Nephron progenitor cell (in vitro differentiated cells): ENCODE data around the gene LRPAP1.

Experiments used
- DNase-seq: peaks from one replicate; pipeline ENCODE4 v3.0.0; 2021
- H3K27ac Mint-ChIP-seq: 2 replicates; pipeline ENCODE4 v1.8.0; 2021; ENCODE audit warnings: mild to moderate bottlenecking, moderate library complexity, mixed read lengths
- H3K27me3 Mint-ChIP-seq: 2 replicates; pipeline ENCODE4 v1.8.0; 2021; ENCODE audit warnings: mild to moderate bottlenecking, low read depth, mixed read lengths; ENCODE audit not compliant: poor library complexity
- H3K36me3 Mint-ChIP-seq: 2 replicates; pipeline ENCODE4 v1.8.0; 2021; ENCODE audit warnings: low read depth, mixed read lengths
- H3K4me1 Mint-ChIP-seq: 2 replicates; pipeline ENCODE4 v1.8.0; 2021; ENCODE audit warnings: mixed read lengths
- H3K4me3 Mint-ChIP-seq: 2 replicates; pipeline ENCODE4 v1.8.0; 2021; ENCODE audit warnings: mild to moderate bottlenecking, moderate library complexity, mixed read lengths
- H3K9me3 Mint-ChIP-seq: 2 replicates; pipeline ENCODE4 v1.8.0; 2021; ENCODE audit warnings: mild to moderate bottlenecking, moderate library complexity, mixed read lengths
- TF ChIP-seq, protein P1 (sequence below): fragments of 200-600 bp; sonication (generic); IDR thresholded peaks from 2 replicates; pipeline ENCODE4 v1.5.0; 2021; ENCODE audit warnings: antibody characterized with exemption

The LRPAP1 gene

GRCh38 chr4:3473181-3473950 is 58.9 kb downstream of the LRPAP1 start:
- H3K4me3 Mint-ChIP-seq, result no peak overlapping the region

GRCh38 chr4:3472411-3473141 is 59.6 kb downstream of the LRPAP1 start:
- no peak for DNase-seq
- TF ChIP-seq, protein P1, sequence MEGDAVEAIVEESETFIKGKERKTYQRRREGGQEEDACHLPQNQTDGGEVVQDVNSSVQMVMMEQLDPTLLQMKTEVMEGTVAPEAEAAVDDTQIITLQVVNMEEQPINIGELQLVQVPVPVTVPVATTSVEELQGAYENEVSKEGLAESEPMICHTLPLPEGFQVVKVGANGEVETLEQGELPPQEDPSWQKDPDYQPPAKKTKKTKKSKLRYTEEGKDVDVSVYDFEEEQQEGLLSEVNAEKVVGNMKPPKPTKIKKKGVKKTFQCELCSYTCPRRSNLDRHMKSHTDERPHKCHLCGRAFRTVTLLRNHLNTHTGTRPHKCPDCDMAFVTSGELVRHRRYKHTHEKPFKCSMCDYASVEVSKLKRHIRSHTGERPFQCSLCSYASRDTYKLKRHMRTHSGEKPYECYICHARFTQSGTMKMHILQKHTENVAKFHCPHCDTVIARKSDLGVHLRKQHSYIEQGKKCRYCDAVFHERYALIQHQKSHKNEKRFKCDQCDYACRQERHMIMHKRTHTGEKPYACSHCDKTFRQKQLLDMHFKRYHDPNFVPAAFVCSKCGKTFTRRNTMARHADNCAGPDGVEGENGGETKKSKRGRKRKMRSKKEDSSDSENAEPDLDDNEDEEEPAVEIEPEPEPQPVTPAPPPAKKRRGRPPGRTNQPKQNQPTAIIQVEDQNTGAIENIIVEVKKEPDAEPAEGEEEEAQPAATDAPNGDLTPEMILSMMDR, result no peak
- Mint-ChIP-seq H3K4me3 (no peak overlapping the region), H3K27ac (no peak overlapping the region), H3K27me3 (peaks cover 13% of the 10 kb centered on the region), H3K4me1 (peaks cover 13% of the 10 kb centered on the region), H3K9me3 (no peaks in the 10 kb centered on the region), H3K36me3 (no peaks in the 10 kb centered on the region)

More at GRCh38 chr4:3473181-3473950, 58.9 kb downstream of the LRPAP1 start:
- peaks cover 13% of the 10 kb centered on the region for H3K4me1 Mint-ChIP-seq
- H3K27me3 Mint-ChIP-seq, result peaks cover 13% of the 10 kb centered on the region
- H3K27ac Mint-ChIP-seq, result no peak overlapping the region
- DNase-seq, result peak; percentile 13
- TF ChIP-seq, protein P1, result no peak
- no peaks in the 10 kb centered on the region for H3K9me3 Mint-ChIP-seq
- no peaks in the 10 kb centered on the region for H3K36me3 Mint-ChIP-seq

GRCh38 chr4:3471886-3472285 is 60.3 kb downstream of the LRPAP1 start:
- Mint-ChIP-seq H3K9me3 (no peaks in the 10 kb centered on the region), H3K4me1 (peaks cover 13% of the 10 kb centered on the region), H3K4me3 (no peak overlapping the region), H3K27ac (no peak overlapping the region), H3K36me3 (no peaks in the 10 kb centered on the region), H3K27me3 (peaks cover 13% of the 10 kb centered on the region)
- peak; percentile 9 for DNase-seq
- TF ChIP-seq, protein P1, result no peak

- DNase-seq, result peak; percentile 3
- peaks cover 10% of the 10 kb centered on the region for H3K27me3 Mint-ChIP-seq
- no peak overlapping the region for H3K27ac Mint-ChIP-seq
- TF ChIP-seq, protein P1, result no peak
- no peaks in the 10 kb centered on the region for H3K9me3 Mint-ChIP-seq
- H3K4me3 Mint-ChIP-seq, result no peak overlapping the region
- no peaks in the 10 kb centered on the region for H3K36me3 Mint-ChIP-seq
- H3K4me1 Mint-ChIP-seq, result peaks cover 17% of the 10 kb centered on the region
Measured at GRCh38 chr4:3471098-3471760, 61.0 kb downstream of the LRPAP1 start.

DNA sequence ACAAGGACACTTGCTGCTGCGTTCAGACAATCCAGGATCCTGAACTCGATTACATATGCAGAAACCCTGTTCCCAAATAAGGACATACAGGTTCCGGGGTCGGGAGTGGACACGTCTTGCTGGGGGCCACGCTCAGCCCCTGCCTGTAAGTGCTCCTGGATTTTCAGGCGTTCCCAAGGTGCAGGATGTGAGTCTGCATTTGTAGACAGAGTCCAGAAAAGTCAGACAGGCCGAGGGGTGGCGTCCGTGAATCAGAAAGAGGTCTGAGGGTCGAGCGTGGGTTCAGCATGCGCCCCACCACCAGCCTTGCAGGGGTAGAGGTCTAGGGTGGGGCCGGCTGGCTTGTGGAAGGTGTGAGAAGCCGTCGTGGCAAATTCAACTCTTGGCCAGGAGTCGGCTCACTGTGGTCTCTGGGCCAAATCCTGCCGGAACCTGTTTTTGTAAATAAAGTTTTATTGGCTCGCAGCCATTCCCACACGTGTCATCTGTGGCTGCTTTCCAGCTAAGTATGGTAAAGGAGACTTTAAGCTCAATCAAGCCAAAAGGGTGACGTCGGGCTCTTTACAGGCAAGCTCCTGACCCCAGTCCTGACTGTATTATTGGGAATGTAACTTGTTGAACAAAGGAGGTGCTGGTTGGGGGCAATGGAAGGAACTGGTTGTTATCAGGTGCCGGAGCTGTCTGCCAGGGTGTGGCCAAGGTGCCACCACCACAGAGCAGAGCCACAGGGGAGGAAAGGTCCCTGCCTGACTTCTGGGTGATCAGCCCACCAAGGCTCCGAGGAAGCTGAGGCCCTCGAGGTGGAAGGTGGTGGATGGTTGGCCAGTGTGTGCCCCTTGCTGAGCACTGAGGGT is 61.8 kb downstream of the LRPAP1 start:
- Mint-ChIP-seq H3K9me3 (no peaks in the 10 kb centered on the region), H3K36me3 (no peaks in the 10 kb centered on the region), H3K4me1 (peaks cover 20% of the 10 kb centered on the region), H3K4me3 (no peak overlapping the region), H3K27me3 (peaks cover 10% of the 10 kb centered on the region), H3K27ac (peak overlapping the region; percentile 41)
- DNase-seq, result no peak
- TF ChIP-seq, protein P1, result no peak
